Osteocyte (in vitro differentiated cells): ENCODE data around the gene A1BG. TPM values are rescaled to one million over a fixed set of nuclear protein-coding genes. Genes with fewer than 3 reads are reported as not detected.

ENCODE experiments used
- DNase-seq: peaks from one replicate; pipeline ENCODE4 v3.0.0; 2021; ENCODE audit warnings: mixed read lengths; ENCODE audit not compliant: unreplicated experiment; ENCODE audit errors: extremely low spot score
- H3K27ac Mint-ChIP-seq: one replicate; pipeline ENCODE4 v1.8.0; 2021; ENCODE audit warnings: mild to moderate bottlenecking, mixed read lengths; ENCODE audit not compliant: unreplicated experiment
- H3K27me3 Mint-ChIP-seq: one replicate; pipeline ENCODE4 v1.8.0; 2021; ENCODE audit warnings: mixed read lengths; ENCODE audit not compliant: unreplicated experiment
- H3K36me3 Mint-ChIP-seq: one replicate; pipeline ENCODE4 v1.8.0; 2021; ENCODE audit warnings: mixed read lengths; ENCODE audit not compliant: unreplicated experiment
- H3K4me1 Mint-ChIP-seq: one replicate; pipeline ENCODE4 v1.8.0; 2021; ENCODE audit warnings: mixed read lengths; ENCODE audit not compliant: unreplicated experiment
- H3K4me3 Mint-ChIP-seq: one replicate; pipeline ENCODE4 v1.8.0; 2021; ENCODE audit warnings: mild to moderate bottlenecking, moderate library complexity, mixed read lengths; ENCODE audit not compliant: unreplicated experiment
- H3K9me3 Mint-ChIP-seq: one replicate; pipeline ENCODE4 v1.8.0; 2021; ENCODE audit warnings: mixed read lengths; ENCODE audit not compliant: unreplicated experiment
- CTCF ChIP-seq: fragments of 200-600 bp; sonication (generic); IDR thresholded peaks from 2 replicates; pipeline ENCODE4 v1.5.0; 2021; ENCODE audit warnings: antibody characterized with exemption, mild to moderate bottlenecking, moderate library complexity
- total RNA-seq: library from RNA; stranded (reverse); gene quantifications from 2 replicates; pipeline ENCODE4 v1.2.1, GENCODE V29; 2021

A1BG gene
- total RNA-seq, 1 donor from 2014 or later, result 39.8 TPM

DNA sequence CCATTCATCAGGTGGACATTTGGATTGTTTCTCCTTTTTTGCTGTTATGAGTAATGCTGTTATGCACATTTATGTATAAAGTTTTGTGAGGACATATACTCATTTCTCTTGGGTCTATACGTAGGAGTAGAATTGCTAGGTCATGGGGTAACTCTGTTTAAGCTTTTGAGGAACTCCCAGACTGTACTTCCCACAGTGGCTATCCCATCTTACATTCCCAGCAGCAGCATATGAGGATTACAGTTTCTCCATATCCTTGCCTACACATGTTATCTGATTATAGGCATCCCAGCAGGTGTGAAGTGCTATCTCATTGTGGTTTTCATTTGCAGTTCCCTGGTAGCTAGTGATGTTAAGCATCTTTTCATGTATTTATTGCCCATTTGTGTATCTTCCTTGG, 20.6 kb downstream of the A1BG start:
- Mint-ChIP-seq H3K36me3 (peaks cover 7% of the 10 kb centered on the region), H3K27ac (no peak overlapping the region)

DNA sequence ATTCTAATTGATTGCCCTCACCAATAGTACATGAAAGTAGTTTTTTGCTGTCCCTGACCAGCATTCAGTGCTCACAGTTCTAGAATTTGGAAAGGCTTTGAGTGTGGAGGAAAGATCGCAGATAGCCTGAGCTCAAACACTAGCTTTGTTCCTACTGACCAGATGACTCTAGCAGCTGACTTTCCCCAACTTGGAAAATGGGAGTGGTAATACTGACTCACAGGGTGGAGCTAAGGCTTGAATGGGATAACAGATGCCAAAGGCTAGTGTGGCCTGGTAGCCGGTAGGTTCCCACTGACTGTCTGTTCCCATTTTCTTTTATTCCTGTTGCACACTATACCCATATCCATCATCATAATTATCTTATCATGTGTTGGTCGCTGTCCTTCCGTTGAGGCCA, 22.8 kb downstream of the A1BG start:
- TF ChIP-seq CTCF, result no peak
- no peaks in the 10 kb centered on the region for H3K9me3 Mint-ChIP-seq
- no peak overlapping the region for H3K27ac Mint-ChIP-seq
- H3K36me3 Mint-ChIP-seq, result peaks cover 3% of the 10 kb centered on the region
- no peak overlapping the region for H3K4me3 Mint-ChIP-seq
- no peak for DNase-seq
- H3K4me1 Mint-ChIP-seq, result no peaks in the 10 kb centered on the region
- no peaks in the 10 kb centered on the region for H3K27me3 Mint-ChIP-seq

More for the DNA sequence above, 20.6 kb downstream of the A1BG start:
- Mint-ChIP-seq H3K9me3 (no peaks in the 10 kb centered on the region), H3K4me3 (no peak overlapping the region), H3K4me1 (no peaks in the 10 kb centered on the region), H3K27me3 (no peaks in the 10 kb centered on the region)
- TF ChIP-seq CTCF, result no peak
- DNase-seq, result no peak

DNA sequence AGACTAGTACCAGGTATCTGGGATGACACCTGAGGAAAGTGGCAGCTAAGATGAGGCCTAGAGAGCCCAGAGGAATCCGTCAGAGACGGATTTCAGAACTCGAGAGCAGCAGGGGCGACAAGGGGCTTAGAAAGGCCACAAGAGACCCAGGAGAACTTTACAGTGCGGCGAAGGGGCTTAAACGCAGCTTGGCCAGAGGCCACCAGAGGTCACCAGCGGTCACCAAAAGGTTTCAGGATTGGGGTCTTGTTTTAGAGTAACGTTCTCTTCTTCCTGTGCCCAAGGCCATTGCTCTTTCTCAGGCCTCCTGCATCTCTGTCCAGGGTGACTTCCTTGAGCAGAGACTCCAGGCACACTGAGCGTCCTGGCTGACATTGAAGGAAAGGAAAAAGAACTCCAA, 24.3 kb downstream of the A1BG start:
- Mint-ChIP-seq H3K36me3 (no peaks in the 10 kb centered on the region), H3K27ac (no peak overlapping the region), H3K4me1 (no peaks in the 10 kb centered on the region), H3K4me3 (no peak overlapping the region), H3K9me3 (no peaks in the 10 kb centered on the region), H3K27me3 (no peaks in the 10 kb centered on the region)
- TF ChIP-seq CTCF, result peak; percentile 13
- DNase-seq, result no peak

GRCh38 chr19:58326914-58327726, 26.2 kb downstream of the A1BG start, which contains the start of gene ZSCAN22:
TSS of gene ZSCAN22 (plus strand) at chr19:58326994. CDS start at chr19:58334803, 7,809 bp downstream.
- Mint-ChIP-seq H3K9me3 (no peaks in the 10 kb centered on the region), H3K4me1 (no peaks in the 10 kb centered on the region), H3K27ac (no peak within 1 kb of the TSS), H3K27me3 (no peaks in the 10 kb centered on the region), H3K4me3 (no peak within 1 kb of the TSS), H3K36me3 (no peaks in the 10 kb centered on the region)
- peak; percentile 97 for DNase-seq
- TF ChIP-seq CTCF, result no peak

DNA sequence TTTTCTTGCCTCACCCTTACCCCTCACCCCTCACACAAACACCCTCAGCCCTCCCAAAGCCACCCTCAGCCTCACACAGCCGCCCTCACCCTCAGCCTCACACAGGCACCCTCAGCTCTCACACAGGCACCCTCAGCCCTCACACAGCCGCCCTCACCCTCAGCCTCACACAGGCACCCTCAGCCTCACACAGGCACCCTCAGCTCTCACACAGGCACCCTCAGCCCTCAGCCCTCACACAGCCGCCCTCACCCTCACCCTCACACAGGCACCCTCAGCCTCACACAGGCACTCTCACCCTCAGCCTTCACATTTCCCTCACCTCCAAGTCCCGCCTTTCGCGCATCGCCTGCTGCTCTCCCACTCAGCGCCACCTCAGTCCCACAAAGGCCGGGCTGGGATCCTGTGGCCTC, 26.8 kb downstream of the A1BG start:
- Mint-ChIP-seq H3K27me3 (no peaks in the 10 kb centered on the region), H3K9me3 (no peaks in the 10 kb centered on the region), H3K4me1 (no peaks in the 10 kb centered on the region), H3K27ac (no peak overlapping the region), H3K4me3 (no peak overlapping the region), H3K36me3 (no peaks in the 10 kb centered on the region)
- DNase-seq, result no peak
- no peak for TF ChIP-seq CTCF
